GM19395 (cell line): Measurements from ENCODE around the gene GNLY.
"Not testable (repeated sequence)": the region's sequence is repeated elsewhere in the genome, so short reads cannot be mapped to it uniquely, and the experiment has no call there.

Source experiments
- ATAC-seq: cut with Tn5 transposase; IDR thresholded peaks from one replicate; pipeline ENCODE4 v1.9.1; 2021; ENCODE audit warnings: mild to moderate bottlenecking, moderate library complexity; ENCODE audit not compliant: unreplicated experiment

GNLY gene

DNA sequence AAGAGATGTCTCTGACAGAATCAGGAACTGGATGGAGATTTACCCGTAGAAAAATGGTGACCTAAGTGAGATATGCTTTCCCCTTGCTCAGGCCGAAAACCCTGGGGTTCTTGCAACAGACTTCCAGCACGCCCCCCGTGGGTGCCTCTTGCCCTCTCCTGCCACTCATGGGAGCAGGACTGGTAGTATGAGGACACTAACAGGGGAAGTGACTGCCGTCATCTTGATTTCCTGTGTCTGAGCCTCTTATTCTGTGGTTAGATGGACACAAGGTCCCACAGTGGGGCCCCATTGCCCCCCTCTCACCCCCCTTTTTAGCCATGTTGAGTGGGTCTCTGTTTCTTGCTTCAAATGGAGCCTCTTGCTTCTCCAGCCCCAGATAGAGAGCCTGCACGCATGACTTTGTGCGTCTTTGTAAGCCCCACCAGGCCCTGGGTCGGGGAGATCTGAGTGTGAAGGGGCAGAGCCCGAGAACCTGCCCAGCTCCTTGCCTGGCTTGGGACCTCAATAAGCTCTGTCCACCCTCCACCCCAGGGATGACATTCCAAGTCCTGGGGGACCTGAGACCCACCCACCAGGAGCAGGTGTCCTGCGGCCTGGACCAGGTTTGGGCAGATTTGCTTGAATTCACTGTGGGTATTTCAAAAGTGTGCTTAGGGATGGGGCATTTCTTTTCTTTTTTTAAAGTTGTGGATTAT, 12.6 kb downstream of the GNLY start:
- no peak for ATAC-seq

GRCh38 chr2:85707304-85707703, 13.1 kb downstream of the GNLY start:
- no peak for ATAC-seq

DNA sequence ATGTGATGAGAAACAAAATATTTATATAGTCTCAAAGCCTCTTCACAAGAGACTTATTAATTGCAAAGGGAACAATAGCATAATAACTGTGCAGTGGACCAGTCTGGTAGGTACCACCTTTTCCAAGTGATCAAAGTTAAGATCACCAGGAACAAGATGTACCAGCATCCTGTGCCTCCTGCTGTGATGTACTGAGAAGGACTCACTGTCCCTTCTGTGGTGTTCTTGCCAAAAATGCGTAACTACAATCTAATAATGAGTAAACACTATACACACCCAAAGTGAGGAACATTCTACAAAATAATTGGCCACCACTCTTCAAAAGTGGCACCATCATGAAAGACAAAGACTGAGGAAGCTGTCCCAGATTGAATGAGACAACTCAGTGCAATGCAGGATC, 14.5 kb downstream of the GNLY start:
- no peak for ATAC-seq

DNA sequence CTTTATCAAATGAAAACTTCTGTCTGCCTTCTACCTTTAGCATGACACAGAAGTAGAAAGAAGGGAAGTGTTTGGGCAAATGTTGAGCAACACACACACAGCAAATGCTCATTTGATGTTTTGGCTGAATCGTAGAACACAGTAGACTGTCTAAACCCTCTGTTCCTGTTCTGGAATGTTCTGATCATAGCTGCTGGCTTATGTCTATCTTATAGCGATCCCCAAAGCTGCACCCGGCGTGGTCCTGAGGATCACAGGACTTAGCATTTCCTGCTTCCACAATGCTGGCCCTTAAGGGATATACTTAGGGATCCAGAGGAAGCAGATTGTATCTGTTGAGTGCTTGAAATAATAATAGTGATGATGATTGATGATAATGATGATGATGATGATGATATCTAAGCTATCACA, 15.2 kb downstream of the GNLY start:
- no peak for ATAC-seq

DNA sequence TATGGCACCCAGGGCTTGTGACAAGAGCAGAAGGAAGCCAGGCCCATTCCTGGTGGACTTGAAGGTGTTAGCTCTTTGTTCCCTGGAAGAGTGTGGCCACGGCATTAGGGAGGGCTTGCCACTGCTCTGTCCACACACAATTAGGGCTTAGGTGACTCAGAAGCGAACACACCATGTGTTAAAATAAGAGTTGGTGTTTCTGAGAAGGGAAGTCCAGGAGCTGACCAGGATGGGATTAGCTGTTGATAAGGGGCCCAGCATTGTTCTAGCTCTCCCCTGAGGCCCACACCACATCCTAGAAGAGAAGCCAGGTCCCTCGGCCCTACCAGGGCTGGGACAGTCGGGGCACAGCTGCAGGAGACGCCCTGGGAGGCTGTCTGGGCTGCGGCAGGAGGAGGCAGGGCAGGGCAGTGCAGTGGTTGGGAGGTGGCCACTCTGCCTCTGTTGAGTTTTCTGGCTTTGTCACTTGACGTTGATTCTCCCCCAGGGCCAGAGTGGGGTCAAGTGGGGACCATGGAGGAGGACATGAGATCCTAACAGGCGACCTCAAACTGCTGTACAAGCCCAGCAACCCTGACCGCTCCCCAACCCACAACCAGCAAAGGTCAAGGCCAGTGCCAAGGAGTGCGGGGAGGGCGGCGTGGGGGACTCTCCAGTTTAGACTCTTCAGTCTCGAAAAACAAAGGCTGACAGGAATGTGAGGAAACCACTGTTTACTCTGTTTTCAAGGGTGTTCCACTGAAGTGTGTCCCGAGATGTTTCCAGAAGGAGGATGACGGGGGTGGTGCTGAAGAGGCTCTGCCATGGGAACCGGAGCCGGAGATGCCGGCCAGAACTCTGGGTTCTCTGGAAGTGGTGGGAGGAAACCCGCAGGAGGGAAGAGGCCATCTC, 16.8 kb downstream of the GNLY start:
- no peak for ATAC-seq

- ATAC-seq = no peak
Measured at GRCh38 chr2:85711578-85712060, 17.5 kb downstream of the GNLY start.

DNA sequence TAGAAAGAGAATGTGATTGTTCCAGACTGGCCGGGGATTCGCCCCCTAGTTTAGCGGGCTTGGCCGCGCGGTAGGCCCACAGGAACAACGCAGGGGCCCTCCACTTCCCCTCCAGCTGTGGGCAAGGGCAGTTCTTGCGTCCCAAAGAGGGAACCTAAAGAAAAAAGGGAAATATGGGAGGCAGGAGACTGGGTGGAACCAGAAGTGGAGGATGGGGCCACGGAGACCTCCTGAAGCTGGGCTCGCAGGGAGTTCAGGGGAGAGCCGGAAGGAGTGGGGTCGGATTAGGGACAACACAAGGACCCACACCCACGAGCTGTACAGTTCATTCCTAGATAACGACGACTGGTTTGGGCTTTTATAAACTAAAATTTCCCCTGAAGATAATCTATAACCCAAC, 18.2 kb downstream of the GNLY start:
- no peak for ATAC-seq

DNA sequence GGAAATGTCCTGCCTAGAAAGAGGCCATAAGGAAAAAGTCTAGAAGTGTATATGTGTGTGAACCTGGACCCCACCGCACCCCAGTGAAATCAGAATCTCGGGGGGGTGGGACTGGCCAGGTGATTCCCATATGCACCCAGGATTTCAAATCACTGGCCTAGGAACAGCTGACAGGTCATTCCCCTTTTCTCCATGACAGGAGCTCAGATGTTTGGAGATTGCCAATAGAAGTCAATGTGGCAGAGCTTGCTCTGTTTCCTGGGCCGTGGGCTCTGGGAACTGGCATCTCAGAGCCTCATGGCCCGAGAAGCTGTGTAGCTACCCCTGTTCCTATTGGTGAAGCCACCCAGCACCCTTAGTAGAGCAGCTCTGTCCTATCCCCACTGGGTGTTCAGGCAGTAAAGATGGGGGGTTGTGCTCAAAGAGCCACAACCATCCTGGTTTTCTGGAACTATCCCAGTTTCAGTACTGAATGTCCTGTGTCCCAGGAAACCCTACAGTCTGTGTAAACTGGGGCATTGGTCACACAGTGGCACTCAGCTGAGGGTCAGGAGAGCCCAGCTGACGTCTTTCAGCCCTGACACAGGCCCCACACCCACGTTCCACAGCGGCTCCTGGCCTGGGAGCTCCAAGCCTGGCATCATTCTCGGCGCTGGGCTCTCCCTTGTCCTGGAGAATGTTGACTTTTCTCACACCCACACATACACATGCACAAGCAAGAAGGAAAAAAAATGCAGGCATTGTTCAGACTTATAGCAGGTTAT, 18.9 kb downstream of the GNLY start:
- no peak for ATAC-seq

- ATAC-seq = no peak
Measured at GRCh38 chr2:85713836-85714235, 19.7 kb downstream of the GNLY start.

DNA sequence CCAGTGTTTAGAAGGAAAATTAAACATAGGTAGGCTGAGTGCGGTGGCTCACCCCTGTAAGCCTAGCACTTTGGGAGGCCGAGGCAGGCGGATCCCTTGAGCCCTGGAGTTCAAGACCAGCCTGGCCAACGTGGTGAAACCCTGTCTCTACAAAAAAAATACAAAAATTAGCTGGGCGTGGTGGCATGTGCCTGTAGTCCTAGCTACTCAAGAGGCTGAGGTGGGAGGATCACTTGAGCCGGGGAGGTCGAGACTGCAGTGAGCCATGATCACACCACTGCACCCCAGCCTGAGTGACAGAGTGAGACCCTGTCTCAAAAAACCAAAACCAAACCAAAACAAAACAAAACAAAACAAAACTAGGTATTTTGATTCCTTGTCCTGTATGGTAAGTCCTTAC, 20.3 kb downstream of the GNLY start:
- ATAC-seq = not testable (repeated sequence)

DNA sequence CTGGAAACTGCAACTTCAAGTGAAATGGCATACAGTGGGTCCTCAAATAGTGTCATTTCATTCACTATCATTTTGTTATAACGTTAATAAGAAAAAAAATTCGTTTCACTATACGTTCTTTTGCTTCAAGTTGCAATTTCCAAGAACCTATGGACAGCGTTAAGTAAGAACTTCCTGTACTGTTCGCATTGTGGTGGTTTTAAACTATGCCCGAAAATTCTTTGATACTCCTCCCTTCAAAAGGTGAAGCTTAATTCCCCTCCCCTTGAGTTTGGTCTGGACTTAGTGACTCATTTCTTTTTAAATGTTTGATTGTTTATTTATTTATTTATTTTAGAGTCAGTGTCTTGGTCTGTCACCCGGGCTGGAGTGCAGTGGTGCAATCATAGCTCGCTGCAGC, 20.7 kb downstream of the GNLY start:
- no peak for ATAC-seq

DNA sequence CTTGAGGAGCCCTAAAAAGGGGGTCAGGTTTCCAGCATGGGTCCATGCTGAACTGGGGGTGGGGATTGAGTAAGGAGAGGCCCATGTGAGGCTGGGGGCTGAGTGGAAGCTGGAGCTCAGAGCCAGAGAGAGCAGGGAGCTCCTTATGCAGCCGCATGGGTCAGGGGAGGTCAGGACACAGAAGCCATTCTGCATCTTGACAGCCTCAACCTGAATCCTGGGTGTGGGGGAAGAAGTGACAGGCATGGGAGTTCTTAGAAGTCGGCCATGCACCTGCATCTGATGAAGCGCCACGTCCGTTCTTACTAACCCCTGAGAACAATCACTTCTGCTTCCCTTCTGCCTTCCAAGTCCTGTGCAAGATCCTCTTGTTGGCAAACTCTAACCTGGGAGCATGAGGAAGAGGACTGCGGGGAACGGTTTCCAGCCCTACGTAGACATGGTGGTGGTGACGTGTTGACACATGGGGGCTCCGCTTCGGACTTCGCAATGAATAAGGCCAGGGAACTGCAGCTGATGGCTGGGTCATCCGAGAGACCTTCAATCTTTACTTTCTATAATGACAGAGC, 22.3 kb downstream of the GNLY start:
- ATAC-seq = no peak

DNA sequence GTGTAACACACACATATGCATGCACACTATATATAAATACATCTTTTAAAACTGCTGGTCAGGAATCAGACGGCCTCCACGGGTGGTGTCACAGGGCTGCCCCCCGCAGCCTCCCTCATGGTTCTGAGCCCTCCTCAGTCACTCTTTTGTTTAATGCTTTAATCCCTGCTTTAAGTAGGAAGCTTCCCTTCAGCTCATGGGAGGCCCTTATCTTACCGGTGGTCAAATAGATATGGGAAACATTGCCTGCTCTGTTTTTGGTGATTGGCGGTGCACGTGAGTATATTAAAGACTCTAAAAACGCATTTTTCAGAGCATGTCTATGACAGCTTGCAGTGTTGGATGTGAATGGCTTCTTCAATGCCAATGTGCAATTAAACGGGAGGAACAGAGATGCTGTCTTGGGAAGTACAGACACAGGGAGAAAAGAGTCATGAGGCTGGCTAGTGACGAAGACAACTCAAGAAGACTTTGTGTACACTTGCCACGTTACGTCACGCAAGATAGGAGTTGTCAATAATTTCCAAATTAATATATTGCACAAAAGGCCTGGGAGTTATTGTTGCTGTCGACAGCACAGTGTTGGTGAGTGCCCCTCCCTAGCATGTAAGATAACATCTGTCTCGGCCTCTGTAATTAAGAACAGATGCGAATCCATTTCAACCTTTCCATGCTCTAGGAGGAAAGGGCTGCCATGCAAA, 23.3 kb downstream of the GNLY start:
- no peak for ATAC-seq

GRCh38 chr2:85718009-85718391, 23.8 kb downstream of the GNLY start:
- ATAC-seq = no peak

- no peak for ATAC-seq
Measured at GRCh38 chr2:85718885-85719492, 24.8 kb downstream of the GNLY start.

DNA sequence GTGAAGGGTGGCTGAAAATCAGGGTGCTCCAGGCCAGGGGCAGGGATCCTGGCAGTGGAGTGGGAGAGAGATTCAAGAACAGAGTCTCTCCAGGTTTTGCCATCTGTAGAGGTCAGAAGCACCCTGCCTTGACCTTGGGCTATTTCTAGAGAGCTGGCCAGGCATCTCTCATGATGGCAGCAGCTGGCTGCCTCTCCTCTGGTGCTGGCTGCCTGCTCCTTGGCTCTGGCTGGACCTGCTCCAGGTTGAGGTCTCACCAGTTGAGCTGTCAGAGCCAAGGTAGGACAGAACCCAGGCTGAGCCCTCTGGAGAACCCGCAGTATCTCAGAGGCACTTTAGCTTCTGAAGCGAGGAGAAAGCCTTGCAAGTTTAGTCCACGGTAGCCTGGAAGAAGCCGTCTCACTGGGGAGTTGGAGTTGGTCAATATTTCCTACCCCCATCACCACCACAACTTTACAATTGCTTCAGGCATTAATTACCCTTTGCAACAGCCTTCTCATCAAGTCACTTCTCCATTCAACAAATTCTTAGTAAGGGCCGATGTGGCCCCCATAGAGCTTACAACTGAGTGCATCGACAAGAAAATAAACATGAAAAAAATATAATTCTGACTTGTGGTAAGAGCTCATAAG, 25.6 kb downstream of the GNLY start:
- no peak for ATAC-seq

GRCh38 chr2:85720533-85720932, 26.4 kb downstream of the GNLY start:
- ATAC-seq = no peak

DNA sequence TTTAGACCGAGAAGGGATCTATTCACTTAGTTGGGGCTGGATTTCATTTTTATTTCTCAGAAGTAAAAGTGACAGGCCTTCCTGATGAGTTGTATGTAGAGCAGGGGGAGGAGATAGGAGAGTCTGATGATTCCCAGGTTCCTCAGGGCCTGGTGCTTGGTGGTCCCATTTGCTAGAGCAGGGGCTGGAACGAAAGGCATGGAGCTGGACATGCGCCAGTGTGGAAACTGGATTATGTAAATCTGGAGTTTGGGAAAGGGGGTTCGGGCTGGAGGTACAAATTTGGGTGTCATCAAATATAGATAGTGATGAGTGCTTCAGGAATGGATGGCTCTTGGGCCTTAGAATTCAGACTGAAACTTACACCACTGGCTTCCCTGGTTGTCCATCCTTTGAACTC, 27.5 kb downstream of the GNLY start:
- ATAC-seq = no peak

DNA sequence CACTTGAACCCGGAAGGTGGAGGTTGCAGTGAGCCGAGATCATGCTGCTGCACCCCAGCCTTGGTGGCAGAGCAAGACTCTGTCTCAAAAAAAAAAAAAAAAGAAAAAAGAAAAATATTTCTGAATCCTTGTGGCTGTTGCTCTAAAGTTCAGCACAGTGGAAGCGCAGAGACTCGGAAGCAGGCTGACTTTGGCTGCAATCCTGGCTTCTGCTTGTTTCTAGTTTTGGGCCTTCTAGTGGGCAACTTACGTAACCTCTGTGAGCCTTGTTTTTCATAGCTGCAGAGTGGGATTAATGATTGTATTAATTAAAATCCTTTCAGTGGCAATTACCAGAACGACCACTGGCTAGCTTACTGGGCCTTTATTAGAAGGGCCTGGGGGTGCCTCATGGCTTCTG, 28.4 kb downstream of the GNLY start:
- ATAC-seq = no peak
